GM18519 (cell line): Measurements from ENCODE around the gene MTMR2.
A peak's percentile ranks its signal among the peaks of the same experiment; 100 is the strongest.
"Not testable (repeated sequence)": the region's sequence is repeated elsewhere in the genome, so short reads cannot be mapped to it uniquely, and the experiment has no call there.

Source experiments
- ATAC-seq: cut with Tn5 transposase; IDR thresholded peaks from one replicate; pipeline ENCODE4 v1.9.1; 2021; ENCODE audit warnings: mild to moderate bottlenecking, moderate library complexity; ENCODE audit not compliant: unreplicated experiment, low FRiP score

MTMR2 gene

DNA sequence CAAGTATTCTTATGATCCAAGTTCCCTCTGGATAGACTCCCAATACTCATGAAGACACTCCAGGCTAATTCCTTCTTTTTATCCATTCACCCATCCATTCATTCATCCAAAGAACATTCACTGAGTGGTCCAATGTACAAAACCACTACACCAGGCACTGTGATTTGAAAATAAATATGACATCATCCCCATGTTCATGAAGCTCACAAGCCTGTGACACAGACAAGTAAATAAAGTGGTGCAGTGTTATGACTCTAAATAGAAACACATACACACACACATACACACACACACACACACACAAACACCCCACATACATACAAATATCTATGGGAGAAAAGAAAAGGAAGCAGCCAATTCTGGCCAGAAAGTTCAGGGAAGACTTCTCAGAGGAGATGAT is 35.5 kb downstream of the MTMR2 start:
- no peak for ATAC-seq

DNA sequence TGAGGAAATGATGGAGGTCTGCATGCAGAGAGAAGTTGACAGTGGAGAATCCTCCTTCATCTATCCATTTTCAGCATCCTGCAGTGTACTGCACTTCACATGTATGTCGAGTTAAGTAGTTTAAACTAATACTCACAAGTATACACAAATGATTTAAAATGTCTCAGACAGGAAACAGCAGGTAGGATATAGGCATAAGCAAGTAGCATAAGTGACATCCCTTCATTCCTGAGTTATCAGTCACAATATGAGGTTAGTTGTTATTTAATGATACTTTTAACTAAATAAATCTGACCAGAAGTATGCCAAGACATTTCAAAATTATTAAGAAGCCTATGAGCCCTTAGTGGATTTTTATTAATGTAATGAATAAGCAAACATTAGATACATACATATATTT is 37.4 kb downstream of the MTMR2 start:
- no peak for ATAC-seq

GRCh38 chr11:95884802-95885201 is 39.1 kb downstream of the MTMR2 start:
- ATAC-seq, result no peak

- ATAC-seq, result no peak
Measured at GRCh38 chr11:95884376-95884775, 39.5 kb downstream of the MTMR2 start.

DNA sequence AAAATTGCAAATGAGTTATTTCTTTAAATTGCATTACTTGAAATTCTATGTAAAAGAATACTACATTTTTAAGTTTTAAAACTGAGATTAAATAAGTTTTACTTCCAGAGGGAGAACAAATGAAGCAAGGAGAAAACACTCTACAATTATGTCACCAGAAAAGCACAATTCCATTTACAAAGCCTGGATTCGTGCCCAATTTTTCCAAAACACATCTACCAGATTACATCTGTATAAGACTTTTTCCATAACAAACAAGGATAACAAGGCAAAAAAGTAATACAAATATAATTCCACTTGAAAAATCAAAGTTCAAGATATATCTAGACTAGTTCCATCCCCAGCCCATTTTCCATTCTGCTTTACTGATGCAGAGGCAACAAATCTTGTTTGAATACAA is 40.5 kb downstream of the MTMR2 start:
- no peak for ATAC-seq

- no peak for ATAC-seq
Measured at GRCh38 chr11:95877291-95877690, 46.6 kb downstream of the MTMR2 start.

DNA sequence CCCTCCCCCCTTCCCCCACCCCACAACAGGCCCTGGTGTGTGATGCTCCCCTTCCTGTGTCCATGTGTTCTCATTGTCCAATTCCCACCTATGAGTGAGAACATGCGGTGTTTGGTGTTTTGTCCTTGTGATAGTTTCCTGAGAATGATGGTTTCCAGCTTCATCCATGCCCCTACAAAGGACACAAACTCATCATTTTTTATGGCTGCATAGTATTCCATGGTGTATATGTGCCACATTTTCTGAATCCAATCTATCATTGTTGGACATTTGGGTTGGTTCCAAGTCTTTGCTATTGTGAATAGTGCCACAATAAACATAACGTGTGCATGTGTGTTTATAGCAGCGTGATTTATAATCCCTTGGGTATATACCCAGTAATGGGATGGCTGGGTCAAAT is 53.0 kb downstream of the MTMR2 start:
- ATAC-seq, result not testable (repeated sequence)

GRCh38 chr11:95867105-95867504 is 56.8 kb downstream of the MTMR2 start:
- ATAC-seq, result no peak

DNA sequence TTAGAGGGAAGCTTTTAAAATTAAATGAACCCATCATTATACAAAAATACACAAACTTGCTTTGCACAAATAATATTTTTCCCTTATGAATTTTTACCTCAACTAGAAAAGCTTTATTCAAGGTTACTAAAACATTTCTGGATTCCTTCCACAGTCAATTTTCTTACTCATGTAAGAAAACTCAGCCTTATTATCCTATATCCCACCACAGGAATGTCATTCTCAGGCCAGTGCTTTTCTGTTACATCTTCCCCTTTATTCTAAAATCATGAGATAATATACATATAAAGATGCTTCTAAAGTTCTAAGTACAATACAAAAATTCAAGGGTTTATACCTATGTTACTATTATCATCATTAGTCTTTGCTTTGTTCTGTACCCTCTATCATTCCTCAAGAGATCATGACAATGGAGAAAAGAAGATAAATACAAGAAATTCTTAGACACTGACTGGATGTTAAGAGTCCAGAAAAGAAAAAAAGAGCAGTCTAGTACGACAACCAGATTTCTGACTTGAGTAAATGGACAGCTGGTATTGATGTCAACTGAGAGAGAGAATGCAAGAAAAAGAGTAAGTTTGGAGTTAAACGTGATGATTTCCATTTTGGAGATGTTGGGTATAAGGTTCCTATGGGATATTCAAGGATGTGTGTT is 60.3 kb downstream of the MTMR2 start:
- no peak for ATAC-seq

DNA sequence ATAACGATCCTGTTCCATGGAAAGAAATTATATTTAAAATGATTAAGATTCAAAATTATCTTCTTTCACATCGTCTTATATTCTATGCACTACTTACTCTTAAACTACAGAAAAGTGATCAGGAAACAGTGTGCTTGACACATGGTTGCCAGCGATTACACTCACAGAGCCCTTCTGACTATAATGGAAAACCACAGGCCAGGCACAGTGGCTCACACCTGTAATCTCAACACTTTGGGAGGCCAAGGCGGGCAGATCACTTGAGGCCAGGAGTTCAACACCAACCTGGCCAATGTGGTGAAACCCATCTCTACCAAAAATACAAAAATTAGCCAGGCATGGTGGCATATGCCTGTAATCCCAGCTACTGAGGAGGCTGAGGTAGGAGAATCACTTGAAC is 63.9 kb downstream of the MTMR2 start:
- ATAC-seq, result not testable (repeated sequence)

DNA sequence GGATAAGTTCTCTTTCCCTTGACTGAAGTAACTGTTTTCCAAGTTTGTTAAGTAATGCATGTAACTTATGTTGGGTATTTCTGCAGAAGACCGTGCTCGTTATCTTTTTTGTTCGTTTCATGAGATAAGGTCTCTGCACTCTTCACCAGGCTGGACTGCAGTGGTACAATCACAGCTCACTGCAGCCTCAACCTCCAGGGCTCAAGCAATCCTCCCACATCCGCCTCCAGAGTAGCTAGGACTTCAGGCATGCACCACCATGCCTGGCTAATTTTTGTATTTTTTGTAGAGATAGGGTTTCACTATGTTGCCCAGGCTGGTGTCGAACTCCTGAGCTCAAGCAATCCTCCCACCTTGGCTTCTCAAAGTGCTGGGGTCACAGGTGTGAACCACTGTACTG is 69.5 kb downstream of the MTMR2 start:
- ATAC-seq, result not testable (repeated sequence)

GRCh38 chr11:95853862-95854261 is 70.0 kb downstream of the MTMR2 start:
- no peak for ATAC-seq

DNA sequence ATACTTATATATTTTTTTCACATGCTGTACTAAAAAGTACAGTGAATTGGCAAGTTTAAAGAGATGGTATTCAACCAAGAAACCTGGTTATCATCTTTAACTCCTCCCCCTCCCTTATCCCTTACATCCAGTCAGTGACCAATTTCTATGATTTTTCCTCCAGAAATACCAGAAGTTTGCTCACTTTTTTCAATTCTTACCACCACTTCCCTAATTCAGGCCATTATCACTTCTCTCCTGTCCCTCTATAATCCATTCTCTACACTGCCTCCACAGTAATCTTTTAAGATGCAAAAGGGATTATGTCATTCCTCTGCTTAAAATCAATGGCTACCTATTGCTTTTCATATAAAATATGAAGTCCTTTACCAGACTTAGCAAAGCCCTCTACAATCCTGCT is 70.8 kb downstream of the MTMR2 start:
- ATAC-seq, result no peak

DNA sequence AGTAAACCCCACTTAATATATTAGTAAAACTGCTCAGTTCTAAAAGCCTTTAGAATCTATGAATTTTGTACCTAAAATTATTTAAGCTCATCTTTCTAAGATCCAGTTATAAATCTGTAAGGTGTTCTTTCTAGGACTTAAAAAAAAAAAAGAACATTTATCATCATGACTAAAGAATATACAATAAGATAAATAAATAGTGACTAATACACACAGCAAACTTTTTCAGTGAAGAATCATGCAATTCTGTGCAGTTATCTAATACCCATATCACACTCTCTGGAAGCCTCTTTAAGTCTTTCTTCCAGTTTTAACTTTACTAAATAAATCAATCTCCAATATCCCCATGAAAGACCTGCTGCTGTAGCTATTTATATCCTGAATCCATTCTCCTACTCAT is 73.8 kb downstream of the MTMR2 start:
- no peak for ATAC-seq

DNA sequence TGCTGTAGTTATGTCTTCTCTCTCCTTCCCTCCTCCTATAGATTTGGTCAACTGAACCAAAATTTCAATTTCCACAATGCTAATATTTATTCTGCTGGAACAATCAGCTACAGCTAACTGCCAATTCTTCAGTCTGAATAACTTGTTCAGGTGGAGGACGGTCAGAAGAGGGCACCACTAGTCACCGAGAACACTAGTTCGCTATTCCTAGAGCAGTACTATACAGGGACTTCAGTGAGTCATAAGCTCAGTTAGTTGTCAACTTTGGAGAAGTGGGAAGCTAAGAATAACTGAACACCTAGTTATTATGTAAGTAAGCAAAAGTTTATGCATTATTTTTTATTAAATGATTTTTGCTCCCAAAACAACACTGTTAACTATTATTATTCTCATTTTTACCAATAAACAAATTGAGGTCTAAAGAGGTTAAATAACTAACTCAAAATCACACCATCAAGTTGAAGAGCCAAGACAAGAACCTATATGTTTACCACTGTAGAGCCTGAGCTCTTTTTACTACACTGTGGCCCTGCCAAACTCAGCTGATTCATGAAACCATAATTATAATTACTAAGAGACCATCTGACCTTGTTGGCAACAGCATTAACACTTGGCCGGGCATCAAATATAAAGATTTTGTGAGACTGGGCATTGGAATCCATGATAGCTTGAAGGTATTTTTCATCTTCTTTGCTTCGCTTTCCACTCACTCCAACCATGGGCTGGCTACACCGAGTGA is 74.7 kb downstream of the MTMR2 start:
- peak; percentile 56 for ATAC-seq

GRCh38 chr11:95845167-95845566 is 78.7 kb downstream of the MTMR2 start:
- ATAC-seq, result no peak

GRCh38 chr11:95835768-95836488 is 88.0 kb downstream of the MTMR2 start:
- ATAC-seq, result peak; percentile 95

DNA sequence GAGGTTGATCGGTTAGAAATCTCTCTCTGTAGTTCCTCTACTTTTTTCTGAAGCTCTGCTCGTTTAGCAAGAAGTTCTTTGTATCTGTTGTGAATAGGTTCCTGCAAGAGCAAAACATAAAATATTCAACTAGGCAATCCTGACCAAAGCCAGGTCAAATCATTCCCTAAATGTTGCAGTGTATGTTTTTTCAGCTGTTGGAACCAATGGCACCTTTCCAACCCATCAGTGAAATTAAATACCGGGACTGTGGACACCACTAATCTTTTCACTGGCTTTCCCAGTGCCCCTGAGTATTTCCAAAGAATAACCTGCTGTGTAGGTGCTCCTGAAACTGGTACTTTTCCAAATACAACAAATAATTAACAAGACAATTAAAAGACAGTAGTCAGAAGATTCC is 88.6 kb downstream of the MTMR2 start:
- no peak for ATAC-seq

- ATAC-seq, result no peak
Measured at GRCh38 chr11:95833378-95833777, 90.5 kb downstream of the MTMR2 start.

GRCh38 chr11:95832763-95833162 is 91.1 kb downstream of the MTMR2 start:
- no peak for ATAC-seq

DNA sequence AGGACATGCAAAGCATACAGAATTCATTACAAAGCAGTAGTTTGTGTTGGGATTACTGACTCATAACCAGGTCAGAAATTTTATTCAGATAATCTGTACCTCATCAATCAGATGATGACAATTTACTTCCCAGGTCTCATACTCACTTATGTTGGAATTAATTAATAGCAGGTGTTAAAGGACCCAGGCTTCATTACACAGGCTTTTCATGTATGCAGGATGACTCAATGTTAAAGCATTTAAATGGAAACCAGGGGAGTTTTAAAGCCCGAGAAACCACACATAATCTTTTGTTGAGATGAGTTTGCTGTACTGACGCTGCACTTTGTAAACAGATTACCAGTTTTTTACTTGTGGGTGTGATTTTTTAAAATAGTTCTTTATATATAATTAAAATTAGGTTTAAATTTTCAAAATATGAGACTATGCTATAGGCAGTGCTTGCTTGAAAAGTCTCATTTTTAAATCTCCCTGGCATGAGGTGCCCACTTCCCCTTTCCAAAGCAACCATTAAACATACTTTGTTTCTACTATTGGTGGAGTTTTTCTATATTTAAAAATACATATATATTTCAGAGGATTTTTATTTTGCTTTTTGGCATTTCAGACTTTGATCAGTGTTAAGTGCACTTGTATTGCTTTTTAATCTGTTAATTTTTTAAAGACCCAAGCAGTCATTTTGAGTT is 92.6 kb downstream of the MTMR2 start:
- ATAC-seq, result no peak
